HG03066 (cell line): ENCODE results near the gene SHISAL1.

Experiments used
- ATAC-seq: cut with Tn5 transposase; IDR thresholded peaks from one replicate; pipeline ENCODE4 v1.9.1; 2021; ENCODE audit warnings: low read depth; ENCODE audit not compliant: unreplicated experiment

The SHISAL1 gene

GRCh38 chr22:44199164-44199563 lies 113.6 kb downstream of the SHISAL1 start:
- no peak for ATAC-seq

- no peak for ATAC-seq
These were observed 115.5 kb downstream of the SHISAL1 start for GRCh38 chr22:44197271-44197670.

- ATAC-seq = no peak
These were observed 116.0 kb downstream of the SHISAL1 start for GRCh38 chr22:44196731-44197131.

- no peak for ATAC-seq
These were observed 116.5 kb downstream of the SHISAL1 start for GRCh38 chr22:44196241-44196640.

DNA sequence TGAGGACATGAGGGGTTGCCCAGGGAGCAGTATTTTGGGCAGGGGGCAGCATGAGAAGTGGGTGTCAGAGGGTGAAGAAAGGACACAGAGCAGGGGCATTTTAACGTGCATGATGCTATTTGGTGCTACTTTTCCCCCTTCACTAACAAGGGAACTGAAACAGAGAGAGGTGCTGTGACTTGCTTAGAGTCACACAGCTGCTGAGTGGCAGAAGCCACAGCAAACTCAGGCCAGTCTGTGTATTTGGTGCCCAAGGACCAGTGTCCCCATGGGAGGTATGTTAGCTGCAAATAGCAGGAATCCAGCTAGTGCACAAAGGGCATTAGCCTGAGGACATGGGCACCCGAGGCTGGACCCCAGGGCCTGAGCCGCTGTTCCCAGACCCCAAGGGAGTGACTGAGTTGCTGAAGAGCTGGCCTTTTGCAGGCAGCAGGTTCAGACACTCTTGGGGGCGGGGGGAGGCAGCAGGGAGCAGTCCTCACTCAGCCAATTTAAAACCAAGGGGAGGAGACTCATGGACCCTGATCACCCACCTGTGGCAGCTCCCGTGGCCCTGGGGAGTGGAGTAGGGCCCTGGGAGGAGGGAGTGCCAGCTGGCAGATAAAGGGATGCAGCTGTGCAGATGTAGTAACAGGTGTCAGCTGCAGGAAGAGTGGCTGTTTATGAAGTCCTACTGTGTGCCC lies 117.4 kb downstream of the SHISAL1 start:
- no peak for ATAC-seq

DNA sequence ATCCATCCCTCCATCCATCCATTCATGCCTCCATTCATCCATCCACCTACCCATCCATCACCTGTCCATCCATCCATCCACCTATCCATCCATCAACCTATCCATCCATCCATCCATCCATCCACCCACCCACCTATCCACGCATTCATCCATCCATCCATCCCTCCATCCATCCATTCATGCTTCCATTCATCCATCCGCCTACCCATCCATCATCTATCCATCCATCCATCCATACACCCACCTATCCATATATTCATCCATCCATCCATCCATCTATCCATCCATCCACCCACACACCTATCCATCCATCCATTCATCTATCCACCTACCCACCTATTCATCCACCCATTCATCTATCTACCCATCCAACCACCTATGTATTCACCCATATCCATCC lies 118.2 kb downstream of the SHISAL1 start:
- no peak for ATAC-seq
